ENCODE results near the gene GCK.

GCK gene

GRCh38 chr7:44103566-44103922 lies 85.7 kb downstream of the GCK start:
- DNase-seq = no peak

- DNase-seq = no peak
These were observed 86.2 kb downstream of the GCK start for GRCh38 chr7:44102846-44103565.

DNA sequence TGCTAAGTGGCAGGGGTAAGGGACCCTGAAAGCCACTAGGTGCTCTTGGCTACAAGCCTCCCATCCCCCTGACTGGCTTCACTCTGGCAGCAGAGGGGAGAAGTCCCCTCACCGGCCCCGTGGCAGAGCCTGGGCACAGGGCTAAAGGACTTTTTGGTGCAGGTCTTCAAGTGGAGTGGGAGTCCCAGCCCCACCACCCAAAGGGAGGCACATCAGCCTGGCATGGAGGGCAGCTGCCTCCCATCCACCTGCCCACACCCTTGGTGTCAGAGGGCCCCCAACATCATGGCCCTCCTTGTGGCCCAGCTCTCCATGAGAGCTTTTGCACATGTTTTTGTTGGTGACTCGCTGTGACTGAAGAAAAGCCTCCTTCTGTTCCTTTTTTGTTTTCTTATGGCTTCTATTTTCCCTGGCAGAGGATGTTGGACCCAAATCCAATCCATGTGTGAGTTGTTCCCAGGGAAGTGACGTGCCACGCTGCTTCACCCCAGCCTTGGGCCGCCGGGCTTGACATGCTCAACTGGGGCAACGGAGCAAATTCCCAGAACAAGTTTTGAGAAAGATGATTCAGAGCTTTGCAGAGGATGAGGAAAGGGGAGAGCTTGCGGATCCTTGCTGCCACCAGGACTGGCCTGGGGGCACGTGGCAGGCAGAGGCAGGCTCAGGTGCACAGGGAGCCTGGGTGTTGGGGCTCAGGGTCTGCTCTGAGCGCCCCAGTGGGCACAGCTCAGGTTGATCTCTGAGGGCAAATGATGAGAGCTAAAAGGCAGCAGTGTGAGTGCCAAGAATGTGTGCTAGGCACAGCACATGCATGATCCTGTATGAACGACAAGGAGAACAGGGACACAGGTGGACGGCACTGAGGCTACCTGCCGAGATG lies 87.0 kb downstream of the GCK start:
- no peak for DNase-seq

DNA sequence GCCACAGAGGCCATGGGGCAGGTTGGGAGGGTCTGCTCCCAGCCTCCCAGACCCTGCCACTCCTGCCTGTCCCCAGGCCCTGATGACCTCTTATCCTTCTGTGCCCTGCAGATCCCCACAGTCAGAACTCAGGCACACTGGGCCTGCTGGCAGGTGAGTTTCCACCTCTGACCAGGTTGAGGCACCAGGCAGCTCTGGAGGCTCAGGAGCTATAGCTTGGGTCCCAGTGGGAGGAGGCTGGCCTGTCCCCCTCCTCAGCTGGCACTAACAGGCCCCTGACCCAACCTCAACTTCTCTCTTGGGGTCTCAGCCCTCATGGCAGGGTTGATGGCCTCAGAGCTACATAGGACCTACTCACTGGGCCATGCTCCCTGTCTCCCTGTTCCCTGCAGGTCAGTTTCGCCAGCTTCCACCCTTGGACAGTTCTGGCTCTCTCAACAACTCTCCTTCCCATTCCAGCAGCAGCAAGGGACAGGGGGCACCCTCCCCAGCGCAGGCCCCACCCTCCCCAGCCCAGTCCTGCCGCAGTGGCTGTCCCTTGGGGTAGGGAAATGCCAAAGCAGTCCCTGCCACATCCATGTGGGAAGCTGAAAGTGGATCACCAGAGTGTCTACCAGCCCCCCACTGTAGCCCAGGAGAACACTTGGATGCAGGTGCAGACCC lies 87.8 kb downstream of the GCK start:
- DNase-seq = no peak

- no peak for DNase-seq
These were observed 88.6 kb downstream of the GCK start for GRCh38 chr7:44100458-44101302.

- no peak for DNase-seq
These were observed 89.6 kb downstream of the GCK start for GRCh38 chr7:44099669-44100068.

DNA sequence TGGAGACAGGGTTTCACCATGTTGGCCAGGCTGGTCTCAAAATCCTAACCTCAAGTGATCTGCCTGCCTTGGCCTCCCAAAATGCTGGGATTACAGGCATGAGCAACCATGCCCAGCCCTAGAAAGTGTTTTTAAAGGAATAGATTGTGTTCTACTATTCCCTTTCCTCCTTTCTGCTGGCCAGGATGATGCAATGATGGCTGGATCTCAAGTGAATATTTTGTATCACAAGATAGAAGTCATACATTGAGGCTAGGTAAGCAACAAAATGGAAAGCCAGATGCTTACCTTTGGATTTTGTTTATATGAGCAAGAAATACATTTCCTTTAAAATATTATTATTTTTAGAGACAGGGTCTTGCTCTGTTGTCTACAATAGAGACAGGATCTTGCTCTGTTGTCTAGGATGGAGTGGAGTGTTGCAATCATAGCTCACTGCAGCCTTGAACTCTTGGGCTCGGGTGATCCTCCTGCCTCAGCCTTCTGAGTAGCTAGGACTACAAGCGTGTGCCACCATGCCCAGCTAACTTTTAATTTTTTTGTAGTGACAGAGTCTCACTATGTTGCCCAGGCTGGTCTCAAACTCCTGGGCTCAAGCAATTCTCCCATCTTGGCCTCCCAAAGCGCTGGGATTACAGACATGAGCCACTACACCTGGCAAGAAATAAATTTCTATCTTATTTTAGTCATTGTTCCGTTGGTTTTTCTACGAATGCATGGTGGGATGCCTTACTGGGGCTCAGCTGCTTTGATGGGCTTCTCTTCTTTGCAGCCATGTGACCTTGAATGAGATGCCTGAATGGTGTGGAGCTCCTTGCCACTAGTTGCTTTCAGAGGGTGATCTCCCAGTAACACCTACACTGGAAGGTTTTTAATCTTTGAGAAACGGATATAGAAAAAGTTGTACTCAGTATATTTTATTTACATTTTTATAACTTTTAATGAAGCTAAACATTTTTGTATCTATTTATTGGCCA lies 90.9 kb downstream of the GCK start:
- DNase-seq = no peak

- DNase-seq = peak in 1 of 5 experiments; percentile 84
These were observed 91.9 kb downstream of the GCK start for GRCh38 chr7:44097064-44097932.

- no peak for DNase-seq
These were observed 92.8 kb downstream of the GCK start for GRCh38 chr7:44096326-44096881.

DNA sequence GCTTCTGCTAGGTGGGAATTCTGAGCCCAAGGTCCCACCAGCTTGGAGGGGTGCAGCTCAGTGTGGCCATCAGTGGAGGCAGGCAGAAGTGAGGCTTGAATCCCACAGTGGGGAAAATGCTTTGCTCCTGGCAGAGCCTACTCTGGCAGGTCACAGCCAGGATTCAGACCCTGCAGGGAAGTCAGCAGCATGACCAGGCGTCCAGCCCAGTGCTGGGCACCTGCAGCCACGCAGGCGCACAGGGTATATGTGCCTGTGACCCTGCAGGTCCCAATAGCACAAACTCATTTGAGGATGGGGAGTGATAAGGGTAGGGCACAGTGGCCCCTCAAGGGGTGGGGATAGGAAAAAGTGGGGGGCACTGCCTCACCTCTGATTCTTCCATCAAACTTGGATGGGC lies 93.5 kb downstream of the GCK start:
- DNase-seq = no peak

GRCh38 chr7:44094883-44095592 lies 94.2 kb downstream of the GCK start:
- no peak for DNase-seq

DNA sequence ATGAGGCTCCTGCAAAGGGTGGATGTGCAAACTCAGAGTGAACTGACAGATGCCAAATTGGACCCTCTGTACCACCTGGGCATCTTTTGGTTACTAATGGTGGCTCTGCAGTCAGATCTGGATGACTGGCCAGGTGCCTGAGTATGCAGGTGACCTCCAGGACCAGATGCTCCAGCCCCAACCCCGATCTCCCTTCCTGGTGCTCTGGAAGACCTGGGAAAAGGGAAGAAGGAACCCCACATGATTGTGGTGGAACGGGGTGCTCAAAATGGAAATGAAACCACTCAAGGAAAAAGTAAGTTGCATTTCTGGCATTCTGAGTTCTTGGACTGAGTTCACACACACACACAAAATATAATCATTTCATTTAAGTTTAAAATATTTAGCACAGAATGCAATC lies 94.9 kb downstream of the GCK start:
- no peak for DNase-seq

Data from T-helper 2 cell (primary cell).